ENCODE data around the gene ZNF581. TPM values are rescaled to one million over a fixed set of nuclear protein-coding genes. Genes with fewer than 3 reads are reported as not detected.

Gene ZNF581
- total and polyA plus RNA-seq, 4 donors, result 2.1 to 7.3 (median 5.2) TPM

- no peaks in the 10 kb centered on the region for H3K9me3 ChIP-seq (ENCODE audit: control insufficient read depth in 4 of 4, low read length in 3 of 4)
- no peak for DNase-seq (ENCODE audit: low spot score)
- WGBS, result 88% methylated on average over 29 of the region's 29 CpGs
- no peak overlapping the region for H3K27ac ChIP-seq (ENCODE audit: low read depth in 1 of 2, low read length in 2 of 2)
- H3K9ac ChIP-seq (ENCODE audit: low read depth in 1 of 2, low read length in 2 of 2), result no peak overlapping the region
- TF ChIP-seq TAF1 (conservative IDR thresholded peaks at IDR 0.05) (no peak), MAX (IDR thresholded peaks at IDR 0.05) (no peak), YY1 (IDR thresholded peaks at IDR 0.05) (no peak), RAD21 (IDR thresholded peaks at IDR 0.05) (no peak), REST (IDR thresholded peaks at IDR 0.05) (no peak), HNF4A (conservative IDR thresholded peaks at IDR 0.05) (no peak), CTCF (IDR thresholded peaks at IDR 0.05; ENCODE audit: low read depth, low read length, missing input control) (no peak), JUND (IDR thresholded peaks at IDR 0.05) (no peak), SP1 (IDR thresholded peaks at IDR 0.05) (no peak), RXRA (IDR thresholded peaks at IDR 0.05) (no peak), ZBTB33 (IDR thresholded peaks at IDR 0.05) (no peak), GABPA (IDR thresholded peaks at IDR 0.05 in 1 of 2, conservative IDR thresholded peaks at IDR 0.05 in 1 of 2) (no peak), ATF3 (IDR thresholded peaks at IDR 0.05) (no peak), NR2F2 (IDR thresholded peaks at IDR 0.05) (no peak), FOXA1 (IDR thresholded peaks at IDR 0.05) (no peak), EGR1 (IDR thresholded peaks at IDR 0.05; ENCODE audit: low read depth in 2 of 2) (no peak), HNF4G (IDR thresholded peaks at IDR 0.05) (no peak)
- no peaks in the 10 kb centered on the region for H3K27me3 ChIP-seq (ENCODE audit: control insufficient read depth in 4 of 4, insufficient read depth in 4 of 4, low read length in 3 of 4)
- no peak overlapping the region for H3K4me3 ChIP-seq (ENCODE audit: low read depth in 1 of 3, low read length in 3 of 3)
- H3K36me3 ChIP-seq (ENCODE audit: control insufficient read depth in 4 of 4, insufficient read depth in 3 of 4, low read depth in 1 of 4, low read length in 3 of 4), result peaks cover 6 to 52% (median 21%) of the 10 kb centered on the region in 4 donors
- H3K4me1 ChIP-seq (ENCODE audit: control insufficient read depth in 4 of 4, insufficient read depth in 4 of 4, low read length in 3 of 4), result peaks cover 4 to 41% (median 32%) of the 10 kb centered on the region in 4 donors
Observed at GRCh38 chr19:55686311-55687050, 43.0 kb downstream of the ZNF581 start.

Measured in liver (tissue), 9 donors.